Thyroid gland (tissue), 4 donors: ENCODE data around the gene IL2.

Source experiments
- POLR2A ChIP-seq, 2 donors: fragments of 450-650 bp; IDR thresholded peaks; one replicate each; pipeline ENCODE4 v1.6.1; 2017; ENCODE audit warnings: antibody characterized with exemption in 2 of 2, mild to moderate bottlenecking in 2 of 2, moderate library complexity in 1 of 2
- TF ChIP-seq, protein P1 (sequence below), 6 experiments: fragments of 200-600 bp in 3 of 6; fragments of 450-650 bp in 3 of 6; sonication (generic) in 3 of 6; IDR thresholded peaks; one replicate each; pipeline ENCODE4 v1.5.1; 2016 to 2019; ENCODE audit warnings: antibody characterized with exemption in 6 of 6, mild to moderate bottlenecking in 2 of 6, inconsistent platforms in 1 of 6, moderate library complexity in 1 of 6

DNA sequence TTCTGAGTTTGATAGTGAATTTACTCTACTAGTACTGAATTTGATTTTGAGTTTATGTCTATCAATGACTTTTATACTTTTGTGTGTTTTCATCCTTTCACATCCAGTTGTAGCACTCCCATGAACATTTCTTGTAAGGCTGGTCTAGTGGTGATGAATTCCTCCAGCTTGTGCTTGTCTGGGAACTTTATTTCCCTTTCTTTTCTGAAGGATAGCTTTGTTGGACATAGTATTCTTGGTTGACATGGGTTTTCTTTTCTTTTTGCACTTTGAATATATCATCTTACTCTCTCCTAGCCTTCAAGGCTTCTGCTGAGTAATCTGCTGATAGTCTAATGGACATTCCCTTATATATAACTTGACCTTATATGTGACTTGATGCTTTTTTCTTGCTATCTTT lies 32.5 kb upstream of the IL2 start:
- no peak for TF ChIP-seq POLR2A (IDR thresholded peaks at IDR 0.05)
- TF ChIP-seq, protein P1, sequence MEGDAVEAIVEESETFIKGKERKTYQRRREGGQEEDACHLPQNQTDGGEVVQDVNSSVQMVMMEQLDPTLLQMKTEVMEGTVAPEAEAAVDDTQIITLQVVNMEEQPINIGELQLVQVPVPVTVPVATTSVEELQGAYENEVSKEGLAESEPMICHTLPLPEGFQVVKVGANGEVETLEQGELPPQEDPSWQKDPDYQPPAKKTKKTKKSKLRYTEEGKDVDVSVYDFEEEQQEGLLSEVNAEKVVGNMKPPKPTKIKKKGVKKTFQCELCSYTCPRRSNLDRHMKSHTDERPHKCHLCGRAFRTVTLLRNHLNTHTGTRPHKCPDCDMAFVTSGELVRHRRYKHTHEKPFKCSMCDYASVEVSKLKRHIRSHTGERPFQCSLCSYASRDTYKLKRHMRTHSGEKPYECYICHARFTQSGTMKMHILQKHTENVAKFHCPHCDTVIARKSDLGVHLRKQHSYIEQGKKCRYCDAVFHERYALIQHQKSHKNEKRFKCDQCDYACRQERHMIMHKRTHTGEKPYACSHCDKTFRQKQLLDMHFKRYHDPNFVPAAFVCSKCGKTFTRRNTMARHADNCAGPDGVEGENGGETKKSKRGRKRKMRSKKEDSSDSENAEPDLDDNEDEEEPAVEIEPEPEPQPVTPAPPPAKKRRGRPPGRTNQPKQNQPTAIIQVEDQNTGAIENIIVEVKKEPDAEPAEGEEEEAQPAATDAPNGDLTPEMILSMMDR (IDR thresholded peaks at IDR 0.05) = no peak
